ENCODE measurements around the gene PSENEN. TPM values are rescaled to one million over a fixed set of nuclear protein-coding genes. Genes with fewer than 3 reads are reported as not detected.
A peak's percentile ranks its signal among the peaks of the same experiment; 100 is the strongest.
"Not testable (repeated sequence)": the region's sequence is repeated elsewhere in the genome, so short reads cannot be mapped to it uniquely, and the experiment has no call there.

PSENEN gene
- total and polyA plus RNA-seq, 2 experiments from 2014 or later, result 20.6 to 175 TPM

DNA sequence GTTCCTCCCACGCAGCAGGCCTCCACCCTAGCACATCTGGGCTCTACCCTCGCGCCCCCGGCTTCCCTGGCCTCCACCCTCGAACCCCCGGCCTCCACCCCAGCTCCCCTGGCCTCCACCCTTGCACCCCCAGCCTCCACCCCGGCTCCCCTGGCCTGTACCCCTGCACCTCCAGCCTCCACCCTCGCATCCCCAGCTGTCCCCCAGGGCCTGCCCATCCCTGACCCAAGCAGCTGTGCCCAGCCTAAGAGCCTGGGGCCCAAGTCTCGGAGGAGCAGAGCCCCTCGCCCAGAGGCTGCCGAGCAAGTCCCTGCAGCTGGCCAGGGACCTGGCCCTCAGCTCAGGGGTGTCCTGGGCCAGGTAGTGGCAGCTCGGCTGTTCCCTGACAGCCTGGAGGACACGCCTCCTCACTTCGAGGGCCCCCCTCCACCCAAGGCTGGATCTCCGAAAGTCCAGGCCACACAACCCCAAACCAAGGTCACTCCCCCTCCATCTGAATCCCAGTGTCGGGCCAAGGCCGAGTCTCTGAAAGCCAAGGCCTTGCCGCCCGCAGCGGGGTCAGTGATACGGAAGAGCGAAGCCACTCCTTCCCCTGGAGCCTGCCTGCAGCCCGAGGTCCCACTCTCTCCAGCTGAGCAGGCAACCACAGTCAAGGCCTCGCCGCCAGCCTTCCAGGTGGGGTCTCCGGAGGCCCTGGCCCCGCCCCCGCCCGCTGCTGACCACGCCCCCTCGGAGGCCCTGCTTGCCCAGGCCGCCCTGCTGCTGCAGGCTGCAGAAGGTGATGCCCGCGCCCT is 22.0 kb downstream of the PSENEN start:
- Histone ChIP-seq H2AFZ (no peak overlapping the region), H3K27ac (ENCODE audit: low read depth) (no peak overlapping the region), H3K4me3 (peak overlapping the region; percentile 41; the same call in 1 of the 2 replicates), H3K4me1 (ENCODE audit: insufficient read depth) (peaks cover 8% of the 10 kb centered on the region; the same call in 1 of the 2 replicates), H3K79me2 (replicated peaks; ENCODE audit: insufficient read depth) (no peaks in the 10 kb centered on the region), H3K4me2 (peak overlapping the region; percentile 73), H4K20me1 (replicated peaks; ENCODE audit: insufficient read depth) (no peaks in the 10 kb centered on the region; the same call in none of the 2 replicates), H3K27me3 (ENCODE audit: insufficient read depth) (no peaks in the 10 kb centered on the region; the same call in 1 of the 2 replicates), H3F3A (replicated peaks; ENCODE audit: low read depth) (0 out of 2 replicates have a peak, but pooled peaks cover 4% of the 10 kb centered on the region), H3K9me2 (ENCODE audit: insufficient read depth) (no peaks in the 10 kb centered on the region), H3K36me3 (ENCODE audit: insufficient read depth) (no peaks in the 10 kb centered on the region)
- H3K27ac Mint-ChIP-seq, result no peak overlapping the region
- peak overlapping the region; percentile 57; the same call in 2 of the 3 replicates for H3K4me3 Mint-ChIP-seq
- TF ChIP-seq POLR2AphosphoS5 (IDR thresholded peaks at IDR 0.05; ENCODE audit: low read depth), result peak; percentile 40
- no peak for TF ChIP-seq NANOG (IDR thresholded peaks at IDR 0.05; ENCODE audit: borderline replicate concordance)
- ATAC-seq (peak; percentile 95), DNase-seq (ENCODE audit: low spot score) (peak; percentile 94)
- H3K27me3 Mint-ChIP-seq (ENCODE audit: insufficient read depth, low read depth, poor library complexity), result peaks cover 4% of the 10 kb centered on the region
- peaks cover 19% of the 10 kb centered on the region for H3K36me3 Mint-ChIP-seq (ENCODE audit: low read depth)
- H3K9me3 Mint-ChIP-seq, result no peaks in the 10 kb centered on the region
- peaks cover 10% of the 10 kb centered on the region for H3K4me1 Mint-ChIP-seq

DNA sequence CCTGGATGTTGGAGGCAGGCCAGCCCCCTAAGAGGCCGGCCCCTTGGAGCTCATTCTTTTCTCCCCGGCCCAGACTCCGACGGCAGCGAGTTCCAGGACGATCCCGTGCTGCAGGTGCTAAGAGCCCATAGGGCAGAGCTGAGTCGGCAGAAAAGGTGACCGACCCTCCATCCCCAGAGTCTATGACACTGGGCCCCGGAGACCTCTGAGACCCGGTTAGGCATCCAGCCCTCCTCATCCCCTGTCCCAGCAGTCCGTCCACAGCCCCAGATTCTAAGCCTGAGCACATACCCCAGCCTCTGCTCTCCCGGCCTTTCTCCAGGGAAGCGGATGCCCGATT is 22.6 kb downstream of the PSENEN start:
- H2AFZ ChIP-seq, result no peak overlapping the region
- DNase-seq (ENCODE audit: low spot score), result no peak
- peaks cover 10% of the 10 kb centered on the region for H3K4me1 Mint-ChIP-seq
- H3K4me3 ChIP-seq, result peak overlapping the region; percentile 41; the same call in 1 of the 2 replicates
- no peaks in the 10 kb centered on the region for H3K9me3 Mint-ChIP-seq
- no peaks in the 10 kb centered on the region for H3K36me3 ChIP-seq (ENCODE audit: insufficient read depth)
- no peaks in the 10 kb centered on the region for H3K79me2 ChIP-seq (replicated peaks; ENCODE audit: insufficient read depth)
- no peaks in the 10 kb centered on the region for H3K9me2 ChIP-seq (ENCODE audit: insufficient read depth)
- TF ChIP-seq JUNB (IDR thresholded peaks at IDR 0.05; ENCODE audit: unreplicated experiment), result no peak
- no peak; the same call in 1 of the 2 replicates for TF ChIP-seq POLR2AphosphoS5 (IDR thresholded peaks at IDR 0.05; ENCODE audit: low read depth)
- no peak for TF ChIP-seq STAT1 (IDR thresholded peaks at IDR 0.05; ENCODE audit: unreplicated experiment)
- 0 out of 3 replicates have a peak overlapping the region, but pooled peaks have one; percentile 23 for H3K4me3 Mint-ChIP-seq
- 0 out of 2 replicates have a peak overlapping the region, but pooled peaks have one; percentile 36 for H3K27ac Mint-ChIP-seq
- 0 out of 2 replicates have a peak, but pooled peaks cover 4% of the 10 kb centered on the region for H3F3A ChIP-seq (replicated peaks; ENCODE audit: low read depth)
- ATAC-seq, result no peak
- peaks cover 19% of the 10 kb centered on the region for H3K36me3 Mint-ChIP-seq (ENCODE audit: low read depth)
- H3K4me1 ChIP-seq (ENCODE audit: insufficient read depth), result peaks cover 8% of the 10 kb centered on the region; the same call in 1 of the 2 replicates
- peaks cover 4% of the 10 kb centered on the region for H3K27me3 Mint-ChIP-seq (ENCODE audit: insufficient read depth, low read depth, poor library complexity)
- H3K27me3 ChIP-seq (ENCODE audit: insufficient read depth), result peaks cover 4% of the 10 kb centered on the region; the same call in 1 of the 2 replicates
- H4K20me1 ChIP-seq (replicated peaks; ENCODE audit: insufficient read depth), result no peaks in the 10 kb centered on the region; the same call in none of the 2 replicates
- H3K27ac ChIP-seq (ENCODE audit: low read depth), result no peak overlapping the region
- H3K4me2 ChIP-seq, result peak overlapping the region; percentile 73

DNA sequence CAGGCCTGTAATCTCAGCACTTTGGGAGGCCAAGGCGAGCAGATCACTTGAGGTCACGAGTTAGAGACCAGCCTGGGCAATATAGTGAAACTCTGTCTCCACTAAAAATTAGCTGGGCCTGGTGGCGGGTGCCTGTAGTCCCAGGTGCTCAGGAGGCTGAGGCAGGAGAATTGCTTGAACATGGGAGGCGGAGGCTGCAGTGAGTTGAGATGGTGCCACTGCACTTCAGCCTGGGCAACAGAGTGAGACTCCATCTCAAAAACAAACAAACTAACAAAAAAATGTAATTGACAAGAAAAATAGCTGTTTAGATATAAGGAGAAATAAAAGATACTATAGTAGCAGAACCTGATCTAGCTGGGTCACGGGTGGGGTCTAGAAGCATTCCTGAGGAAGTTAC is 26.9 kb downstream of the PSENEN start:
- not testable (repeated sequence) for DNase-seq (ENCODE audit: low spot score); H3K4me3 ChIP-seq; H3K9me2 ChIP-seq (ENCODE audit: insufficient read depth); H3K79me2 ChIP-seq (replicated peaks; ENCODE audit: insufficient read depth); H3K4me2 ChIP-seq; H3K36me3 ChIP-seq (ENCODE audit: insufficient read depth); H2AFZ ChIP-seq; H3K27ac Mint-ChIP-seq; ATAC-seq; H3K9me3 Mint-ChIP-seq; H3F3A ChIP-seq (replicated peaks; ENCODE audit: low read depth); H3K36me3 Mint-ChIP-seq (ENCODE audit: low read depth); H4K20me1 ChIP-seq (replicated peaks; ENCODE audit: insufficient read depth); H3K27ac ChIP-seq (ENCODE audit: low read depth); H3K4me3 Mint-ChIP-seq
- Histone ChIP-seq H3K27me3 (ENCODE audit: insufficient read depth) (peaks cover 14% of the 10 kb centered on the region), H3K4me1 (ENCODE audit: insufficient read depth) (peaks cover 24% of the 10 kb centered on the region)
- Mint-ChIP-seq H3K4me1 (peaks cover 35% of the 10 kb centered on the region), H3K27me3 (ENCODE audit: insufficient read depth, low read depth, poor library complexity) (peaks cover 18% of the 10 kb centered on the region)

Measured in GM23338 (cell line).